Prostate gland (tissue), 2 donors: ENCODE data around the gene CRADD. TPM values are rescaled to one million over a fixed set of nuclear protein-coding genes. Genes with fewer than 3 reads are reported as not detected.

Source experiments
- DNase-seq: peaks from one replicate; pipeline ENCODE4 v3.0.0-alpha.2; 2019; ENCODE audit warnings: low spot score
- H3K27ac ChIP-seq, 2 donors: fragments of 200-600 bp; sonication (generic); 2 replicates each; pipeline ENCODE4 v1.5.1; 2017 to 2019
- H3K27me3 ChIP-seq: fragments of 200-600 bp; sonication (generic); replicated peaks from 2 replicates; pipeline ENCODE4 v1.5.1; 2019; ENCODE audit not compliant: insufficient read depth
- H3K36me3 ChIP-seq, 2 donors: fragments of 200-600 bp; sonication (generic); 1 replicate in 1 of 2; 2 replicates in 1 of 2; pipeline versions ENCODE4 v1.5.1 to v1.8.1; 2017 to 2019
- H3K4me1 ChIP-seq: fragments of 200-600 bp; sonication (generic); replicated peaks from 2 replicates; pipeline ENCODE4 v1.5.1; 2019
- H3K4me3 ChIP-seq, 2 donors: fragments of 200-600 bp; sonication (generic); 2 replicates each; pipeline ENCODE4 v1.5.1; 2017 to 2019
- H3K9me3 ChIP-seq: fragments of 200-600 bp; sonication (generic); 2 replicates; pipeline ENCODE4 v1.5.1; 2017
- CTCF ChIP-seq, 4 experiments: fragments of 200-600 bp in 2 of 4; fragments of 450-650 bp in 2 of 4; sonication (generic) in 2 of 4; IDR thresholded peaks; 1 replicate in 3 of 4; 2 replicates in 1 of 4; pipeline ENCODE4 v1.5.1; 2016 to 2019; ENCODE audit warnings: antibody characterized with exemption in 4 of 4, mild to moderate bottlenecking in 2 of 4, moderate library complexity in 2 of 4
- POLR2A ChIP-seq: fragments of 450-650 bp; IDR thresholded peaks from one replicate; pipeline ENCODE4 v1.6.1; 2016; ENCODE audit warnings: antibody characterized with exemption, mild to moderate bottlenecking
- POLR2AphosphoS5 ChIP-seq: sonication (generic); formaldehyde crosslinking; IDR thresholded peaks from one replicate; pipeline ENCODE4 v1.6.1; 2017; ENCODE audit warnings: antibody characterized with exemption
- WGBS: methylation state at CpG from one replicate; pipeline ENCODE4 v1.1.5; 2018; 5-methylcytosine and 5-hydroxymethylcytosine counted together
- intact Hi-C: fragments of 100-400 bp; cut with DNase I; formaldehyde crosslinking; loops from one replicate; pipeline ENCODE4 v1.14.2; 2022
- total RNA-seq, 2 donors: library from RNA; depleted of rRNA; stranded (reverse); fragments of >200 nt; gene quantifications; one replicate each; pipeline ENCODE4 v1.1.0, GENCODE V29; 2016

CRADD gene
- total RNA-seq, 2 donors from 2014 or later: 38.9 to 42.4 TPM

DNA sequence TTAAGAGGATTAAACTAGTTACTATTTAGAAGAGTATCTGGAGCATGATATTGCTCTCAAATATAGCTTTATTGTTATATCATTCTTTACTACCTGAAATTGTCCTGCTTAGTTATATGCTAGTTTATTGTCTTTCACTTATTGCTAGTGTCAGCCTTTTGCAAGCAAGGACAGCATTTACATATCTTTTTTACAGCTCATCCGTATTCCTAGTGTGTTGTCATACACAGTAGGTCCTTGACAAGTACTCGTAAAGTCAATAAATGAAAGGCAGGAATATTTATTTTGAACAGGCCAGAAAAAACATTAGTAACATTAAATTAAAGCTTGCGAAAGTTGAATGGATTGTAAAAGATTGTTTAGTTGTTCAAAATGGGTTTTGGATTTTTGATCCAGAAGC lies 35.0 kb downstream of the CRADD start:
- intact Hi-C loops: no loop called here
- H3K36me3 ChIP-seq: no peaks in the 10 kb centered on the region
- peak overlapping the region; percentile 77 to 83 for H3K27ac ChIP-seq
- H3K4me3 ChIP-seq: no peak overlapping the region
- TF ChIP-seq POLR2A (no peak), POLR2AphosphoS5 (peak; percentile 92), CTCF (IDR thresholded peaks at IDR 0.05) (no peak)
- no peaks in the 10 kb centered on the region for H3K27me3 ChIP-seq
- DNase-seq: no peak
- no peaks in the 10 kb centered on the region for H3K9me3 ChIP-seq
- WGBS: 28% methylated on average over 3 of the region's 3 CpGs
- no peaks in the 10 kb centered on the region for H3K4me1 ChIP-seq

GRCh38 chr12:93713060-93713459 lies 35.9 kb downstream of the CRADD start:
- no peaks in the 10 kb centered on the region for H3K27me3 ChIP-seq
- 72% methylated on average over 5 of the region's 5 CpGs for WGBS
- intact Hi-C loops: no loop called here
- no peak overlapping the region for H3K4me3 ChIP-seq
- no peaks in the 10 kb centered on the region for H3K36me3 ChIP-seq
- no peaks in the 10 kb centered on the region for H3K4me1 ChIP-seq
- peak overlapping the region; percentile 77 to 83 for H3K27ac ChIP-seq
- DNase-seq: no peak
- TF ChIP-seq POLR2A (no peak), POLR2AphosphoS5 (no peak), CTCF (IDR thresholded peaks at IDR 0.05) (no peak)
- no peaks in the 10 kb centered on the region for H3K9me3 ChIP-seq

DNA sequence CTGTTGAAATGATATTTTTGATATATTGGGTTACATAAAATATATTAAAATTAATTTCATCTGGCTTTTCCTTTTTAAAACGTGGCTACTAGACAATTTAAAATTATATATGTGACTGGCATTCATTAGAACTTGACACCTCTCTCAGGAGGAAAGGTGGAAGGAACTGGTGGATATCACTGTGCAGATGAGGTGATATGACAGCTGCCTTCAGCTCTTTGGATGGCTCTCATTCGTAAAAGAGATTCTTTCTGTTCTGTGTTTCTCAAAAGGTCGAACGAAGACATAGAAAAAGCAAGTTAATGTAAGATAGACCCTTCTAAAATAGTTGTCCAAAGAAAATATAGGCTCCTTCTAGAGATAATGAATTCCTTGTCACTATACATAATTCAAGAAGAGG lies 36.6 kb downstream of the CRADD start:
- WGBS: 77% methylated on average over 4 of the region's 4 CpGs
- Histone ChIP-seq H3K27me3 (no peaks in the 10 kb centered on the region), H3K4me1 (no peaks in the 10 kb centered on the region), H3K4me3 (no peak overlapping the region), H3K36me3 (no peaks in the 10 kb centered on the region), H3K27ac (peak overlapping the region; percentile 77 to 83), H3K9me3 (no peaks in the 10 kb centered on the region)
- intact Hi-C loops: no loop called here
- TF ChIP-seq POLR2A: no peak
- TF ChIP-seq CTCF (IDR thresholded peaks at IDR 0.05): no peak
- TF ChIP-seq POLR2AphosphoS5: no peak
- DNase-seq: no peak

DNA sequence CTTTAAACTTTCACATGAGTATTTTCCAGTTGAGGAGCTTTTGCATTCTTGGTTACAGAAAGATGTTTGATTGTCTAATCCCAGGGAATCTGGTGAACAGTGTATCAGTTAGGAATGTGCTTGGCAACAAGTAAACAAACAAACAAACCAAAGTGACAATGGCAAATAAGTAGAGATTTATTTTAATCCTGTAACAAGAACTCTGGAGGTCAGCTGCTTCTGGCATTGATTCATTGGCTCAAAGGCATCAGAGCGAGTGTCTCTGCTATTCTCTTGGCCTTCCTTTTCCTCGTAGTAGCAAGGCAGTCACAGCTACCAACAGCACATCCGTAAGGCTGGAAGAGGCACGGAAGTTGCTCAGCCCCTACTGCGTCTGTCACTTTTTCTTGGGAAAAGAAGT lies 37.2 kb downstream of the CRADD start:
- Histone ChIP-seq H3K4me1 (no peaks in the 10 kb centered on the region), H3K9me3 (no peaks in the 10 kb centered on the region), H3K4me3 (no peak overlapping the region), H3K36me3 (no peaks in the 10 kb centered on the region), H3K27ac (peak overlapping the region; percentile 77 to 83), H3K27me3 (no peaks in the 10 kb centered on the region)
- intact Hi-C loops: no loop called here
- DNase-seq: no peak
- TF ChIP-seq POLR2A (no peak), CTCF (IDR thresholded peaks at IDR 0.05) (no peak), POLR2AphosphoS5 (no peak)
- 71% methylated on average over 5 of the region's 5 CpGs for WGBS

DNA sequence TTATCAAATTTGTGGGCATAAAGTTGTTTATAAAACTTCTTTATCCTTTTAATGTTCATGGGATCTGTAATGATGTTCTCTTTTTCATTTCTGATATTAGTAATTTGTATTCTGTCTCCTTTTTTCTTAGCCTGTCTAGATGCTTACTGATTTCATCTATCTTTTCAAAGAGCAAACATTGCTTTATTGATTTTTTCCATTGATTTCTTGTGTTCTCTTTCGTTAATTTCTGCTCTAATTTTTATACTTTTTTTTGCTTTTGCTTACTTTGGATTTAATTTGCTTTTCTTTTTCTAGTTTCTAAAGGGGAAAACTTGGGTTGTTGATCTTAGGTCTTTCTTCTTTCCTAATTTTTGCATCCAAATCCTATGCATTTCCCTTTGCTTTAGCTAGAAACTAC lies 42.5 kb downstream of the CRADD start:
- DNase-seq: no peak
- TF ChIP-seq POLR2A (no peak), CTCF (IDR thresholded peaks at IDR 0.05) (no peak), POLR2AphosphoS5 (no peak)
- 67% methylated on average over 1 of the region's 1 CpG for WGBS
- Histone ChIP-seq H3K36me3 (no peaks in the 10 kb centered on the region), H3K9me3 (no peaks in the 10 kb centered on the region), H3K27me3 (no peaks in the 10 kb centered on the region), H3K4me1 (no peaks in the 10 kb centered on the region), H3K27ac (no peak overlapping the region), H3K4me3 (no peak overlapping the region)
- intact Hi-C loops: no loop called here
